Measurements from ENCODE around the gene CRTC3. TPM values are rescaled to one million over a fixed set of nuclear protein-coding genes. Genes with fewer than 3 reads are reported as not detected.

The CRTC3 gene
- total and polyA plus RNA-seq, 2 donors (not counting 1 experiment from before 2014, with no cell fraction given) = 18.3 to 23.4 TPM

DNA sequence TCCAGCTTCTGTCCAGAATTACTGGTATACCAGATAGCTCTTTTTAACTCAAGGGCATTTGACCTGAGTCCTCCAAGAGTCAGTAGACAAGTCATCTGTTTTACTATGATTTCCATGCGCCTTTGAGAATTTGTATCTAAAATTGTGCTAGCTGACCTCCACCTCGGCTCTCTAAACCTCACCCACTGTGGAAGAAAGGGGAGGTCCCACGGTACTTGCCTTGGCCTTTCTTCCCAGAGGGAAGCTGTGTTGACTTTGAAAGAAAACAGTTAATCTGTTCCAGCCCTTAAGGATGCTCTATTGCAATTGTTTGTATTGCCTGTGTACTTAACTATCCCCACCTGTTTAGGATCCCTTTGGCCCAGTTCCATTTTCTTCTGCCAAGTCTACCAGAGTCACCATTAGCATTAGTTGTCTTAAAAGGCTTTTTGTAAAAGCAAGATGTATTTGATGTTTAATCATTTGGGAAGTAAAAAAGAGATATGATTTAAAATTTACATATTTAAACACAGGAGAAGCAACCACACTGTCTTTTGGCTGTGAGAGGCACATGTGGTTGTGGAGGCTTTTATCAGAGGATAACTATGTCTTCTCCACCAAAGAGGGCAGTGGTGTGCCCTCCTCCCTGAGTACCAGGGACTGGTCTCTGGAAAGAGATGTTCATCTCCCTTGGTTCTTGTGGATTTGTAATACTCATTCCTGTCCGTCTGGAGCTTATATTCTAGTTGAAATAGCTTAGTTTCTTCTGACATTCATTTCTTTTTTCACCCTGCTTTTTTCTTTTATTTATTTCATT is 88.8 kb downstream of the CRTC3 start:
- no peak overlapping the region for H3K4me2 ChIP-seq (ENCODE audit: extremely low read depth, insufficient read depth, low read length)
- peaks cover 4% of the 10 kb centered on the region for H3K36me3 ChIP-seq (ENCODE audit: control insufficient read depth, insufficient read depth, low read length)
- no peak overlapping the region for H3K27ac ChIP-seq (ENCODE audit: insufficient read depth, low read length)
- H3K9ac ChIP-seq (ENCODE audit: insufficient read depth, low read length) = no peak overlapping the region
- no peaks in the 10 kb centered on the region for H3K9me3 ChIP-seq (ENCODE audit: control insufficient read depth, insufficient read depth, low read depth, low read length)
- no peaks in the 10 kb centered on the region for H3K27me3 ChIP-seq (ENCODE audit: control insufficient read depth, insufficient read depth, low read length)
- H3K4me1 ChIP-seq (ENCODE audit: control insufficient read depth, extremely low read depth, insufficient read depth, low read length) = no peaks in the 10 kb centered on the region
- H3K79me2 ChIP-seq (ENCODE audit: control insufficient read depth, insufficient read depth, low read length) = no peaks in the 10 kb centered on the region
- H2AFZ ChIP-seq (ENCODE audit: low read length) = no peak overlapping the region
- TF ChIP-seq EZH2 (IDR thresholded peaks at IDR 0.05; ENCODE audit: low read length, missing control alignments) = no peak
- TF ChIP-seq, protein P1, sequence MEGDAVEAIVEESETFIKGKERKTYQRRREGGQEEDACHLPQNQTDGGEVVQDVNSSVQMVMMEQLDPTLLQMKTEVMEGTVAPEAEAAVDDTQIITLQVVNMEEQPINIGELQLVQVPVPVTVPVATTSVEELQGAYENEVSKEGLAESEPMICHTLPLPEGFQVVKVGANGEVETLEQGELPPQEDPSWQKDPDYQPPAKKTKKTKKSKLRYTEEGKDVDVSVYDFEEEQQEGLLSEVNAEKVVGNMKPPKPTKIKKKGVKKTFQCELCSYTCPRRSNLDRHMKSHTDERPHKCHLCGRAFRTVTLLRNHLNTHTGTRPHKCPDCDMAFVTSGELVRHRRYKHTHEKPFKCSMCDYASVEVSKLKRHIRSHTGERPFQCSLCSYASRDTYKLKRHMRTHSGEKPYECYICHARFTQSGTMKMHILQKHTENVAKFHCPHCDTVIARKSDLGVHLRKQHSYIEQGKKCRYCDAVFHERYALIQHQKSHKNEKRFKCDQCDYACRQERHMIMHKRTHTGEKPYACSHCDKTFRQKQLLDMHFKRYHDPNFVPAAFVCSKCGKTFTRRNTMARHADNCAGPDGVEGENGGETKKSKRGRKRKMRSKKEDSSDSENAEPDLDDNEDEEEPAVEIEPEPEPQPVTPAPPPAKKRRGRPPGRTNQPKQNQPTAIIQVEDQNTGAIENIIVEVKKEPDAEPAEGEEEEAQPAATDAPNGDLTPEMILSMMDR (conservative IDR thresholded peaks at IDR 0.05 in 1 of 2, IDR thresholded peaks at IDR 0.05 in 1 of 2; ENCODE audit: low read depth in 1 of 2, low read length in 2 of 2) = no peak
- no peaks in the 10 kb centered on the region for H4K20me1 ChIP-seq (ENCODE audit: control insufficient read depth, extremely low read depth, insufficient read depth, low read length)
- no peak overlapping the region for H3K4me3 ChIP-seq (replicated peaks in 1 of 4; ENCODE audit: control extremely low read depth in 1 of 4, insufficient read depth in 1 of 4, low read depth in 3 of 4, low read length in 4 of 4)
- no peak for DNase-seq (ENCODE audit: low read depth in 2 of 2)

- no peaks in the 10 kb centered on the region for H3K9me3 ChIP-seq (ENCODE audit: control insufficient read depth, insufficient read depth, low read depth, low read length)
- H3K27ac ChIP-seq (ENCODE audit: insufficient read depth, low read length) = no peak overlapping the region
- H3K4me2 ChIP-seq (ENCODE audit: extremely low read depth, insufficient read depth, low read length) = no peak overlapping the region
- H4K20me1 ChIP-seq (ENCODE audit: control insufficient read depth, extremely low read depth, insufficient read depth, low read length) = no peaks in the 10 kb centered on the region
- no peaks in the 10 kb centered on the region for H3K27me3 ChIP-seq (ENCODE audit: control insufficient read depth, insufficient read depth, low read length)
- H3K4me3 ChIP-seq (replicated peaks in 1 of 4; ENCODE audit: control extremely low read depth in 1 of 4, insufficient read depth in 1 of 4, low read depth in 3 of 4, low read length in 4 of 4) = no peak overlapping the region
- no peak overlapping the region for H2AFZ ChIP-seq (ENCODE audit: low read length)
- H3K36me3 ChIP-seq (ENCODE audit: control insufficient read depth, insufficient read depth, low read length) = peaks cover 4% of the 10 kb centered on the region
- no peak overlapping the region for H3K9ac ChIP-seq (ENCODE audit: insufficient read depth, low read length)
- no peaks in the 10 kb centered on the region for H3K79me2 ChIP-seq (ENCODE audit: control insufficient read depth, insufficient read depth, low read length)
- H3K4me1 ChIP-seq (ENCODE audit: control insufficient read depth, extremely low read depth, insufficient read depth, low read length) = no peaks in the 10 kb centered on the region
- no peak for TF ChIP-seq EZH2 (IDR thresholded peaks at IDR 0.05; ENCODE audit: low read length, missing control alignments)
- TF ChIP-seq, protein P1 (conservative IDR thresholded peaks at IDR 0.05 in 1 of 2, IDR thresholded peaks at IDR 0.05 in 1 of 2; ENCODE audit: low read depth in 1 of 2, low read length in 2 of 2) = no peak
- DNase-seq (ENCODE audit: low read depth in 2 of 2) = no peak
Measured at GRCh38 chr15:90619468-90619867, 89.7 kb downstream of the CRTC3 start.

GRCh38 chr15:90619939-90620338 is 90.2 kb downstream of the CRTC3 start:
- no peak for DNase-seq (ENCODE audit: low read depth in 2 of 2)
- H3K4me1 ChIP-seq (ENCODE audit: control insufficient read depth, extremely low read depth, insufficient read depth, low read length) = no peaks in the 10 kb centered on the region
- peaks cover 4% of the 10 kb centered on the region for H3K36me3 ChIP-seq (ENCODE audit: control insufficient read depth, insufficient read depth, low read length)
- no peaks in the 10 kb centered on the region for H4K20me1 ChIP-seq (ENCODE audit: control insufficient read depth, extremely low read depth, insufficient read depth, low read length)
- H3K9me3 ChIP-seq (ENCODE audit: control insufficient read depth, insufficient read depth, low read depth, low read length) = no peaks in the 10 kb centered on the region
- H3K9ac ChIP-seq (ENCODE audit: insufficient read depth, low read length) = no peak overlapping the region
- H3K79me2 ChIP-seq (ENCODE audit: control insufficient read depth, insufficient read depth, low read length) = no peaks in the 10 kb centered on the region
- no peak overlapping the region for H3K4me3 ChIP-seq (replicated peaks in 1 of 4; ENCODE audit: control extremely low read depth in 1 of 4, insufficient read depth in 1 of 4, low read depth in 3 of 4, low read length in 4 of 4)
- H3K27me3 ChIP-seq (ENCODE audit: control insufficient read depth, insufficient read depth, low read length) = no peaks in the 10 kb centered on the region
- no peak overlapping the region for H3K27ac ChIP-seq (ENCODE audit: insufficient read depth, low read length)
- H2AFZ ChIP-seq (ENCODE audit: low read length) = no peak overlapping the region
- no peak for TF ChIP-seq EZH2 (IDR thresholded peaks at IDR 0.05; ENCODE audit: low read length, missing control alignments)
- TF ChIP-seq, protein P1 (conservative IDR thresholded peaks at IDR 0.05 in 1 of 2, IDR thresholded peaks at IDR 0.05 in 1 of 2; ENCODE audit: low read depth in 1 of 2, low read length in 2 of 2) = no peak
- H3K4me2 ChIP-seq (ENCODE audit: extremely low read depth, insufficient read depth, low read length) = no peak overlapping the region

Measured in fibroblast of lung (primary cell).